HG03025 (cell line): ENCODE measurements around the gene TBC1D5.
"Not testable (repeated sequence)": the region's sequence is repeated elsewhere in the genome, so short reads cannot be mapped to it uniquely, and the experiment has no call there.

ENCODE experiments used
- ATAC-seq: cut with Tn5 transposase; IDR thresholded peaks from one replicate; pipeline ENCODE4 v1.9.1; 2021; ENCODE audit warnings: mild to moderate bottlenecking, moderate library complexity; ENCODE audit not compliant: unreplicated experiment, low FRiP score

TBC1D5 gene

GRCh38 chr3:17384567-17385296 is 357.7 kb downstream of the TBC1D5 start:
- no peak for ATAC-seq

GRCh38 chr3:17373304-17373703 is 369.1 kb downstream of the TBC1D5 start:
- ATAC-seq: no peak

GRCh38 chr3:17372362-17373210 is 369.8 kb downstream of the TBC1D5 start:
- no peak for ATAC-seq

GRCh38 chr3:17369973-17370372 is 372.5 kb downstream of the TBC1D5 start:
- ATAC-seq: no peak

- ATAC-seq: no peak
Observed at GRCh38 chr3:17367171-17367570, 375.3 kb downstream of the TBC1D5 start.

- no peak for ATAC-seq
Observed at GRCh38 chr3:17360991-17361390, 381.4 kb downstream of the TBC1D5 start.

- no peak for ATAC-seq
Observed at GRCh38 chr3:17359911-17360310, 382.5 kb downstream of the TBC1D5 start.

GRCh38 chr3:17357035-17357710 is 385.3 kb downstream of the TBC1D5 start:
- ATAC-seq: no peak

- ATAC-seq: no peak
Observed at GRCh38 chr3:17356585-17356984, 385.8 kb downstream of the TBC1D5 start.

- no peak for ATAC-seq
Observed at GRCh38 chr3:17355591-17355990, 386.8 kb downstream of the TBC1D5 start.

- ATAC-seq: no peak
Observed at GRCh38 chr3:17354341-17354740, 388.1 kb downstream of the TBC1D5 start.

GRCh38 chr3:17352620-17353019 is 389.8 kb downstream of the TBC1D5 start:
- ATAC-seq: no peak

- not testable (repeated sequence) for ATAC-seq
Observed at GRCh38 chr3:17351193-17351592, 391.2 kb downstream of the TBC1D5 start.

- ATAC-seq: no peak
Observed at GRCh38 chr3:17349093-17349492, 393.3 kb downstream of the TBC1D5 start.

- no peak for ATAC-seq
Observed at GRCh38 chr3:17342119-17342518, 400.3 kb downstream of the TBC1D5 start.

- no peak for ATAC-seq
Observed at GRCh38 chr3:17340693-17341092, 401.7 kb downstream of the TBC1D5 start.

- ATAC-seq: no peak
Observed at GRCh38 chr3:17340261-17340660, 402.2 kb downstream of the TBC1D5 start.

GRCh38 chr3:17339132-17339575 is 403.3 kb downstream of the TBC1D5 start:
- ATAC-seq: no peak

GRCh38 chr3:17336291-17336690 is 406.1 kb downstream of the TBC1D5 start:
- no peak for ATAC-seq

GRCh38 chr3:17333893-17334292 is 408.5 kb downstream of the TBC1D5 start:
- no peak for ATAC-seq

GRCh38 chr3:17333446-17333845 is 409.0 kb downstream of the TBC1D5 start:
- ATAC-seq: no peak
